ENCODE measurements around the gene MOV10L1.

The MOV10L1 gene

DNA sequence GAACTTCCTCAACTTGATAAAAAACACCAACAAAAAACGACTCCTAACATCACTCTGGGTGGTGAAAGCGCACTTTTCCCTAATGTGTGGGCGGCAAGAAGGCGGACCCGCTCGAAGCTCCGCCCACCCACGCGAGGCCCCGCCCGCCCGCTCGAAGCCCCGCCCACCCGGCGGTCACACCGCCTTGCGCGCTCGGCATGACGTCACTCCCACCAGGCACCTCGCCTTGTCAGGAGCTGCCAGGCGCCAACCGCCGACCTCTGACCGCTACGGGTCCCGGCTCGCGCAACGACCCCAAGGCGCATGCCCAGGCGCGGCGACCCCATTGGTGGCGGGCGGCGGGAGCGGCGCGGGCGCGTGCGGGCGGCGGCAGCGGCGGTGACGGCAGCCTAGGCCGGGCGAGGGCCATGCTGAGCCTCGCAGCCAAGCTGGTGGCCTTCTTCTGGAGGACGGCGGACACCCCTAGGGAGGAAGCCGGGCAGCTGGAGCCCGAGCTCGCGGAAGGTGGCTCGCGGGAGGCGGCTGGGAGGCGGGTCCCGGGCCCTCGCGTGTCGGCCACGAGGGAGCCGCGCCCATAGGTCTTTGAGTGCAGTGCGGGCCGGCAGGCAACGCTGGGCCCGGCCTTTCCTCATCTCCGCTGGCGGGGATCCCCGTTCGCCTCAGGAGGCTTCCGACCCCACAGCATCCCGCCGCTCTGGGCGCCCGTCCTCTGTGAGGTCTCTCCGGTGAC lies at the start of gene MOV10L1:
MOV10L1 (plus strand) TSS at position 325 of the 730 bp plus-strand sequence; CDS start at position 408, 83 bp downstream.
- no peak for DNase-seq
- peaks cover 0 to 3% (median 0%) of the 10 kb centered on the region in 4 donors for H3K4me1 ChIP-seq
- intact Hi-C loops (cut with DNase I; ENCODE audit: low total_unique reads): no loop called here
- TF ChIP-seq, protein P1, sequence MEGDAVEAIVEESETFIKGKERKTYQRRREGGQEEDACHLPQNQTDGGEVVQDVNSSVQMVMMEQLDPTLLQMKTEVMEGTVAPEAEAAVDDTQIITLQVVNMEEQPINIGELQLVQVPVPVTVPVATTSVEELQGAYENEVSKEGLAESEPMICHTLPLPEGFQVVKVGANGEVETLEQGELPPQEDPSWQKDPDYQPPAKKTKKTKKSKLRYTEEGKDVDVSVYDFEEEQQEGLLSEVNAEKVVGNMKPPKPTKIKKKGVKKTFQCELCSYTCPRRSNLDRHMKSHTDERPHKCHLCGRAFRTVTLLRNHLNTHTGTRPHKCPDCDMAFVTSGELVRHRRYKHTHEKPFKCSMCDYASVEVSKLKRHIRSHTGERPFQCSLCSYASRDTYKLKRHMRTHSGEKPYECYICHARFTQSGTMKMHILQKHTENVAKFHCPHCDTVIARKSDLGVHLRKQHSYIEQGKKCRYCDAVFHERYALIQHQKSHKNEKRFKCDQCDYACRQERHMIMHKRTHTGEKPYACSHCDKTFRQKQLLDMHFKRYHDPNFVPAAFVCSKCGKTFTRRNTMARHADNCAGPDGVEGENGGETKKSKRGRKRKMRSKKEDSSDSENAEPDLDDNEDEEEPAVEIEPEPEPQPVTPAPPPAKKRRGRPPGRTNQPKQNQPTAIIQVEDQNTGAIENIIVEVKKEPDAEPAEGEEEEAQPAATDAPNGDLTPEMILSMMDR (IDR thresholded peaks at IDR 0.05): no peak
- H3K4me3 ChIP-seq: no peak within 1 kb of the TSS
- peaks cover 0 to 10% (median 0%) of the 10 kb centered on the region in 3 donors for H3K9me3 ChIP-seq
- no peak within 1 kb of the TSS for H3K27ac ChIP-seq
- H3K27me3 ChIP-seq: peaks cover 0 to 38% of the 10 kb centered on the region in 2 donors
- no peaks in the 10 kb centered on the region for H3K36me3 ChIP-seq

DNA sequence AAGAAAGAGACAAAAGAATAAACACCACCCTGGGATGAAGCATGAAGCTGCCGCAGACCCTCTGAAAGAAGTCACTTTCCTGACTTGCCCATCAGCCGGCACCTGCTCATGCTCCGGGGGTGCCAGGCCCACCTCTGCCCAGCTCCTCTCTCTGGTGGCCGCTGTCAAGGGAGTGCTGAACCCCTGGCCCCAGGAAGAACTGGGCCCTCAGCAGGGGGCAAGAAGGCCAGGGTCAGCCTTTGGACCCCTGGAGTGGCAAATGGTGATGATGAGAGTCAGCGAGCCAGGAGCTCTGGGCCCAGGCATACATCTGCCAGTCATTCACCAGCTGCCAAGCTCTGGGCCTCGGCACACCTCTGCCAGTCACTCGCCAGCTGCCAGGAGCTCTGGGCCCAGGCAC lies 49.1 kb upstream of the MOV10L1 start:
- DNase-seq: no peak
- Histone ChIP-seq H3K36me3 (no peaks in the 10 kb centered on the region), H3K27ac (no peak overlapping the region), H3K4me3 (no peak overlapping the region), H3K4me1 (no peaks in the 10 kb centered on the region), H3K27me3 (peaks cover 0 to 24% of the 10 kb centered on the region in 2 donors), H3K9me3 (peaks cover 0 to 17% (median 7%) of the 10 kb centered on the region in 3 donors)
- TF ChIP-seq, protein P1 (IDR thresholded peaks at IDR 0.05): no peak
- intact Hi-C loops (cut with DNase I; ENCODE audit: low total_unique reads): no loop called here

- TF ChIP-seq, protein P1 (IDR thresholded peaks at IDR 0.05): no peak
- Histone ChIP-seq H3K27ac (no peak overlapping the region), H3K27me3 (peaks cover 0 to 26% of the 10 kb centered on the region in 2 donors), H3K9me3 (peaks cover 0 to 17% (median 7%) of the 10 kb centered on the region in 3 donors), H3K36me3 (no peaks in the 10 kb centered on the region), H3K4me3 (no peak overlapping the region), H3K4me1 (no peaks in the 10 kb centered on the region)
- intact Hi-C loops (cut with DNase I; ENCODE audit: low total_unique reads): no loop called here
- no peak for DNase-seq
Measured at GRCh38 chr22:50041361-50042065, 48.3 kb upstream of the MOV10L1 start.

GRCh38 chr22:50044485-50045118 lies 45.2 kb upstream of the MOV10L1 start:
- H3K9me3 ChIP-seq: peaks cover 0 to 2% (median 0%) of the 10 kb centered on the region in 3 donors
- intact Hi-C loops (cut with DNase I; ENCODE audit: low total_unique reads): no loop called here
- H3K27me3 ChIP-seq: peaks cover 0 to 42% of the 10 kb centered on the region in 2 donors
- no peaks in the 10 kb centered on the region for H3K36me3 ChIP-seq
- no peak overlapping the region for H3K27ac ChIP-seq
- DNase-seq: no peak
- no peaks in the 10 kb centered on the region for H3K4me1 ChIP-seq
- TF ChIP-seq, protein P1 (IDR thresholded peaks at IDR 0.05): no peak
- no peak overlapping the region for H3K4me3 ChIP-seq

- intact Hi-C loops (cut with DNase I; ENCODE audit: low total_unique reads): no loop called here
- no peaks in the 10 kb centered on the region for H3K9me3 ChIP-seq
Measured at GRCh38 chr22:50045211-50046018, 44.4 kb upstream of the MOV10L1 start.

More at GRCh38 chr22:50045211-50046018, 44.4 kb upstream of the MOV10L1 start:
- H3K27ac ChIP-seq: no peak overlapping the region
- no peak for DNase-seq
- H3K36me3 ChIP-seq: no peaks in the 10 kb centered on the region
- H3K27me3 ChIP-seq: peaks cover 0 to 42% of the 10 kb centered on the region in 2 donors
- TF ChIP-seq, protein P1 (IDR thresholded peaks at IDR 0.05): no peak
- H3K4me1 ChIP-seq: no peaks in the 10 kb centered on the region
- no peak overlapping the region for H3K4me3 ChIP-seq

Data from tibial artery (tissue), 4 donors.